IMR-90 (cell line): ENCODE data around the gene CABP1. TPM values are rescaled to one million over a fixed set of nuclear protein-coding genes. Genes with fewer than 3 reads are reported as not detected.

Experiments used
- ATAC-seq: fragments of 200-7000 bp; cut with Tn5 transposase; 2 replicates; pipeline ENCODE4 v1.9.1; 2020; ENCODE audit warnings: low read depth, mild to moderate bottlenecking, moderate library complexity
- BruUV-seq: library from RNA; stranded (reverse); fragments of 400-500 nt; replicated peaks from 2 replicates; lab custom pipeline; 2021; lab: Mats Ljungman, UMichigan
- CTCF ChIA-PET: fragments of 300-600 bp; formaldehyde crosslinking; extraction: SDS; loops from one replicate; lab custom pipeline; 2021; ENCODE audit warnings: antibody characterized with exemption; lab: Yijun Ruan, JAX
- POLR2A ChIA-PET: fragments of 300-600 bp; sonication (Branson Sonifier 250); formaldehyde crosslinking; loops from one replicate; lab custom pipeline; 2022; ENCODE audit warnings: antibody characterized with exemption; ENCODE audit not compliant: unreplicated experiment; lab: Charles Lee
- DNase-seq: peaks from one replicate; pipeline ENCODE4 v3.0.0; 2013
- H2AFZ ChIP-seq: replicated peaks from 2 replicates; pipeline ENCODE3; 2013; ENCODE audit warnings: low read length, mild to moderate bottlenecking; ENCODE audit not compliant: poor library complexity
- H2AK5ac ChIP-seq: 2 replicates; pipeline ENCODE4 v1.6.1; 2013; ENCODE audit warnings: low read depth, low read length, inconsistent platforms
- H2AK9ac ChIP-seq: replicated peaks from 2 replicates; pipeline ENCODE3; 2013; ENCODE audit warnings: mild to moderate bottlenecking, low read depth, low read length, moderate library complexity; ENCODE audit not compliant: poor library complexity
- H2BK120ac ChIP-seq: 2 replicates; pipeline ENCODE4 v1.6.1; 2013; ENCODE audit warnings: low read depth, low read length, inconsistent platforms
- H2BK15ac ChIP-seq: 3 replicates; pipeline ENCODE4 v1.6.1; 2013; ENCODE audit warnings: low read depth, low read length, inconsistent platforms
- H2BK20ac ChIP-seq: 2 replicates; pipeline ENCODE4 v1.6.1; 2013; ENCODE audit warnings: low read depth, mild to moderate bottlenecking, inconsistent platforms, low read length, moderate library complexity
- H2BK5ac ChIP-seq: 2 replicates; pipeline ENCODE4 v1.6.1; 2013; ENCODE audit warnings: mild to moderate bottlenecking, low read depth, low read length, inconsistent platforms; ENCODE audit not compliant: poor library complexity, severe bottlenecking
- H3K14ac ChIP-seq: replicated peaks from 2 replicates; pipeline ENCODE4 v1.6.1; 2013; ENCODE audit warnings: low read depth, low read length, inconsistent platforms
- H3K18ac ChIP-seq: 2 replicates; pipeline ENCODE4 v1.6.1; 2013; ENCODE audit warnings: low read depth, low read length, control low read depth
- H3K23ac ChIP-seq: 2 replicates; pipeline ENCODE4 v1.6.1; 2013; ENCODE audit warnings: low read depth, low read length, inconsistent platforms
- H3K27ac ChIP-seq: 2 replicates; pipeline ENCODE4 v1.5.1; 2013; ENCODE audit warnings: mild to moderate bottlenecking, control low read depth, low read length; ENCODE audit not compliant: insufficient read depth
- H3K27me3 ChIP-seq: 2 replicates; pipeline ENCODE4 v1.6.1; 2013; ENCODE audit warnings: low read length; ENCODE audit not compliant: control insufficient read depth, insufficient read depth
- H3K36me3 ChIP-seq: 2 replicates; pipeline ENCODE4 v1.6.1; 2013; ENCODE audit warnings: low read length, mixed read lengths; ENCODE audit not compliant: control insufficient read depth, insufficient read depth
- H3K4ac ChIP-seq: 2 replicates; pipeline ENCODE4 v1.6.1; 2013; ENCODE audit warnings: low read depth, low read length, inconsistent platforms
- H3K4me1 ChIP-seq: 2 replicates; pipeline ENCODE4 v1.6.1; 2013; ENCODE audit warnings: low read length, mixed read lengths; ENCODE audit not compliant: control insufficient read depth, insufficient read depth
- H3K4me2 ChIP-seq: 2 replicates; pipeline ENCODE4 v1.6.1; 2013; ENCODE audit warnings: low read depth, mild to moderate bottlenecking, control low read depth, low read length, moderate library complexity
- H3K4me3 ChIP-seq: 2 replicates; pipeline ENCODE4 v1.5.1; 2013; ENCODE audit warnings: low read depth, mild to moderate bottlenecking, control low read depth, low read length, moderate library complexity; ENCODE audit not compliant: insufficient read depth
- H3K56ac ChIP-seq: 2 replicates; pipeline ENCODE4 v1.6.1; 2013; ENCODE audit warnings: low read length, inconsistent platforms; ENCODE audit not compliant: insufficient read depth; ENCODE audit errors: extremely low read depth
- H3K79me1 ChIP-seq, 2 experiments: 2 replicates each; pipeline ENCODE4 v1.6.1; 2013; ENCODE audit warnings: low read length in 2 of 2, inconsistent platforms in 1 of 2, low read depth in 1 of 2
- H3K9ac ChIP-seq: 2 replicates; pipeline ENCODE4 v1.6.1; 2013; ENCODE audit warnings: low read depth, low read length, control low read depth
- H3K9me1 ChIP-seq: 2 replicates; pipeline ENCODE4 v1.6.1; 2013; ENCODE audit warnings: low read length, inconsistent platforms; ENCODE audit not compliant: insufficient read depth
- H3K9me3 ChIP-seq: 2 replicates; pipeline ENCODE4 v1.6.1; 2013; ENCODE audit warnings: low read length; ENCODE audit not compliant: control insufficient read depth, insufficient read depth
- H4K20me1 ChIP-seq: 2 replicates; pipeline ENCODE4 v1.6.1; 2013; ENCODE audit warnings: low read length, inconsistent platforms; ENCODE audit not compliant: insufficient read depth
- H4K5ac ChIP-seq: 2 replicates; pipeline ENCODE4 v1.6.1; 2013; ENCODE audit warnings: mild to moderate bottlenecking, low read depth, low read length, control low read depth
- H4K8ac ChIP-seq, 2 experiments: 2 replicates each; pipeline ENCODE4 v1.6.1; 2013; ENCODE audit warnings: low read depth in 2 of 2, low read length in 2 of 2, control low read depth in 1 of 2, inconsistent platforms in 1 of 2
- H4K91ac ChIP-seq: 2 replicates; pipeline ENCODE4 v1.6.1; 2013; ENCODE audit warnings: low read depth, low read length, inconsistent platforms; ENCODE audit not compliant: insufficient read depth
- MAFK ChIP-seq: IDR thresholded peaks from 2 replicates; pipeline ENCODE4 v1.6.1; 2012; ENCODE audit warnings: low read depth, low read length, improper control_type of control experiment
- RAD21 ChIP-seq: IDR thresholded peaks from 2 replicates; pipeline ENCODE4 v1.6.1; 2012; ENCODE audit warnings: low read length, improper control_type of control experiment
- RCOR1 ChIP-seq: IDR thresholded peaks from 2 replicates; pipeline ENCODE4 v1.6.1; 2012; ENCODE audit warnings: mild to moderate bottlenecking, low read length, improper control_type of control experiment; ENCODE audit not compliant: insufficient replicate concordance
- RFX5 ChIP-seq: IDR thresholded peaks from 2 replicates; pipeline ENCODE4 v1.8.0; 2012; ENCODE audit warnings: low read depth, mild to moderate bottlenecking, low read length, moderate library complexity
- WGBS, 2 experiments: methylation state at CpG; one replicate each; pipeline versions ENCODE4 v1.1.5 to v1.1.7; 2013; ENCODE audit warnings: missing lambda C conversion rate in 2 of 2; ENCODE audit not compliant: insufficient read length in 1 of 2; ENCODE audit errors: extremely low coverage in 2 of 2; 5-methylcytosine and 5-hydroxymethylcytosine counted together
- dilution Hi-C: fragments of 300-500 bp; cut with HindIII; formaldehyde crosslinking; loops from one replicate; pipeline ENCODE4 v1.14.3; 2018; ENCODE audit warnings: low sequenced_read_pairs; ENCODE audit not compliant: unreplicated experiment
- in situ Hi-C: fragments of 300-500 bp; cut with MboI; formaldehyde crosslinking; loops from 3 replicates; pipeline ENCODE4 v1.14.3; 2019; ENCODE audit warnings: low sequenced_read_pairs, inconsistent platforms, mixed read lengths
- intact Hi-C: fragments of 100-400 bp; cut with micrococcal nuclease; formaldehyde crosslinking; loops from 2 replicates; pipeline ENCODE4 v1.10.0; 2022
- polyA plus RNA-seq, 3 experiments: library from polyadenylated mRNA; depleted of rRNA; stranded (reverse); fragments of >200 nt; gene quantifications; 2 replicates each; pipeline ENCODE4 v1.2.3, GENCODE V29; 2012; ENCODE audit warnings: low replicate concordance in 1 of 3
- total RNA-seq: library from RNA; depleted of rRNA; stranded (reverse); fragments of >200 nt; gene quantifications from 2 replicates; pipeline ENCODE4 v1.2.3, GENCODE V29; 2012

CABP1 gene
- total and polyA plus RNA-seq, 2 of the 4 experiments (the other 2 are of a cell fraction), result 0.54 to 1.1 TPM

DNA sequence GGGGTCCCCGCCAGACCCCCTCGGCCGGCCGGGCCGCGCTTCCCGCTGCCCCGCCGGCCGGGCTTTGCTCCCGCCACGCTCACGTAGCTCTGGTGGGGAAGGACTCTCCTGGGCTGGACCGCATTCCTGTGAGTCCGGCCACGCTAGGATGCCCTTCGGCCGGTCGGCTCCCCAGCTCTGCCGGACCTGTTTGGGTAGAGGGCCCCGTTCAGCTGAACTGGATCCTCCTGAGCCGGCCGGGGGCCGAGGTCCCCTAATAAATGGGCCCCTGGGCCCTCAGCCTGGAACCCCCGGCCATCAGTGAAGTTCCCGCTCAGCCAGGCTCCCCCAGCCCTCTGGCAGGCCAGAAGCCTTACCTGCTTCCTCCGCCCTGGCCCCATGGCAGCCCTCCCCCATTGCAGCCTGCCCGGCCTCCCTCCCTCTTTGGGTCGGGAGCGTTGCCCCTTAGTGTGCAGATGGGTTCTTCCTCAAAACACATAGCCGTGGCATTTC, 70.4 kb downstream of the CABP1 start:
- Histone ChIP-seq H3K4me1 (peaks cover 3% of the 10 kb centered on the region), H3K79me1 (peaks cover 20 to 34% of the 10 kb centered on the region in 2 experiments), H3K56ac (peak overlapping the region; percentile 57), H3K27me3 (no peaks in the 10 kb centered on the region), H4K5ac (no peak overlapping the region), H3K36me3 (peaks cover 11% of the 10 kb centered on the region), H3K4ac (peak overlapping the region; percentile 51), H3K9me1 (peaks cover 8% of the 10 kb centered on the region), H4K8ac (peak overlapping the region in 1 of 2 experiments; percentile 26; a peak in 1 of 4 replicates), H4K91ac (no peak overlapping the region), H2AFZ (peak overlapping the region; percentile 99), H4K20me1 (peaks cover 5% of the 10 kb centered on the region; the same call in 1 of the 2 replicates), H3K27ac (peak overlapping the region; percentile 83), H2BK5ac (peak overlapping the region; percentile 79), H3K18ac (no peak overlapping the region), H3K4me3 (peak overlapping the region; percentile 93), H2BK20ac (no peak overlapping the region), H2BK15ac (no peak overlapping the region), H3K9ac (peak overlapping the region; percentile 76), H2AK5ac (peak overlapping the region; percentile 59; the same call in 1 of the 2 replicates), H3K9me3 (no peaks in the 10 kb centered on the region), H3K4me2 (peak overlapping the region; percentile 88), H2BK120ac (no peak overlapping the region), H3K14ac (peak overlapping the region; percentile 77), H3K23ac (peak overlapping the region; percentile 99), H2AK9ac (peak overlapping the region; percentile 96)
- in situ Hi-C loops, result loop anchor here (5.0 kb wide), 1 partner anchor 129 kb away; the partner anchor contains the start of gene POP5
- dilution Hi-C loops, result no loop called here
- TF ChIP-seq MAFK (no peak), RAD21 (no peak), RFX5 (no peak), RCOR1 (no peak)
- no TSS peak for BruUV-seq
- DNase-seq (no peak), ATAC-seq (peak; percentile 47)
- WGBS, 2 experiments, result 0% methylated on average over 10 of the region's 31 CpGs; no CpG with 5 or more reads in 1 of the 2 experiments
- intact Hi-C loops, result loop anchor here (1.0 to 5.0 kb wide), 4 partner anchors 22 to 384 kb away; partner anchors contain the start of gene PLA2G1B
- ChIA-PET CTCF (interaction anchor here (1.4 to 2.4 kb wide), 2 partner anchors 61 to 64 kb away, joined by 4 to 10 read pairs; no protein-coding TSS in a partner anchor), POLR2A (interaction anchor here (0.6 kb wide), 1 partner anchor 52 kb away, joined by 11 read pairs; no protein-coding TSS in a partner anchor)
